GM10248 (cell line): Measurements from ENCODE around the gene YPEL1.

Experiments used
- CTCF ChIA-PET: fragments of 300-600 bp; sonication (Branson Sonifier 250); formaldehyde crosslinking; extraction: SDS; loops from one replicate; lab custom pipeline; 2021; ENCODE audit warnings: antibody characterized with exemption; lab: Yijun Ruan, JAX
- POLR2A ChIA-PET: fragments of 350-650 bp; sonication (Branson Sonifier 250); formaldehyde crosslinking; extraction: SDS; loops from one replicate; lab custom pipeline; 2020; ENCODE audit warnings: antibody characterized with exemption; lab: Yijun Ruan, JAX
- DNase-seq: peaks from one replicate; pipeline ENCODE4 v3.0.0; 2012; ENCODE audit errors: extremely low spot score
- CTCF ChIP-seq: IDR thresholded peaks from 2 replicates; pipeline ENCODE4 v1.5.1; 2012; ENCODE audit warnings: mild to moderate bottlenecking, low read depth; ENCODE audit errors: extremely low read depth, missing control alignments, control extremely low read depth

YPEL1 gene

GRCh38 chr22:21672107-21672629 is 63.4 kb downstream of the YPEL1 start:
- TF ChIP-seq CTCF, result no peak
- CTCF ChIA-PET, result interaction anchor here (1.5 to 1.6 kb wide), 3 partner anchors 9 to 280 kb away, joined by 3 read pairs; partner anchors contain the start of gene PPM1F
- no peak for DNase-seq
- POLR2A ChIA-PET, result no interaction called here

GRCh38 chr22:21669026-21669425 is 66.6 kb downstream of the YPEL1 start:
- DNase-seq, result no peak
- POLR2A ChIA-PET, result no interaction called here
- no peak for TF ChIP-seq CTCF
- CTCF ChIA-PET, result interaction anchor here (1.5 kb wide), 1 partner anchor 22 kb away, joined by 3 read pairs; no protein-coding TSS in a partner anchor

- CTCF ChIA-PET, result interaction anchor here (0.7 to 1.7 kb wide), 2 partner anchors 11 to 38 kb away, joined by 3 to 4 read pairs; no protein-coding TSS in a partner anchor
- POLR2A ChIA-PET, result no interaction called here
- no peak for DNase-seq
- no peak for TF ChIP-seq CTCF
Observed at GRCh38 chr22:21666786-21667185, 68.8 kb downstream of the YPEL1 start.

- no peak for TF ChIP-seq CTCF
- POLR2A ChIA-PET, result no interaction called here
- CTCF ChIA-PET, result interaction anchor here (1.0 to 4.2 kb wide), 5 partner anchors 9 to 33 kb away, joined by 3 to 17 read pairs (median 4); no protein-coding TSS in a partner anchor
- DNase-seq, result no peak
Observed at GRCh38 chr22:21665047-21665851, 70.3 kb downstream of the YPEL1 start.

GRCh38 chr22:21663738-21664137 is 71.9 kb downstream of the YPEL1 start:
- DNase-seq, result no peak
- ChIA-PET POLR2A (no interaction called here), CTCF (interaction anchor here (4.2 kb wide), 1 partner anchor 17 kb away, joined by 17 read pairs; no protein-coding TSS in a partner anchor)
- no peak for TF ChIP-seq CTCF

- POLR2A ChIA-PET, result no interaction called here
- CTCF ChIA-PET, result no interaction called here
- TF ChIP-seq CTCF, result no peak
- no peak for DNase-seq
Observed at GRCh38 chr22:21661991-21662390, 73.6 kb downstream of the YPEL1 start.
